MCF 10A (cell line): ENCODE measurements around the gene SMAD6. TPM values are rescaled to one million over a fixed set of nuclear protein-coding genes. Genes with fewer than 3 reads are reported as not detected.

Experiments
- BruUV-seq: library from RNA; stranded (reverse); fragments of 400-500 nt; replicated peaks from 2 replicates; lab custom pipeline; 2021; lab: Mats Ljungman, UMichigan
- CTCF ChIA-PET: fragments of 300-600 bp; sonication (Branson Sonifier 250); formaldehyde crosslinking; extraction: SDS; loops from one replicate; lab custom pipeline; 2021; ENCODE audit warnings: antibody characterized with exemption, inconsistent platforms; lab: Yijun Ruan, JAX
- POLR2A ChIA-PET: fragments of 300-600, 350-650 bp; sonication (Branson Sonifier 250); formaldehyde crosslinking; extraction: SDS; loops from one replicate; lab custom pipeline; 2020; ENCODE audit warnings: antibody characterized with exemption, inconsistent platforms; lab: Yijun Ruan, JAX
- DNase-seq: peaks from one replicate; pipeline ENCODE4 v3.0.0-alpha.2; 2018; ENCODE audit not compliant: unreplicated experiment
- H3K27ac Mint-ChIP-seq: one replicate; pipeline ENCODE4 v1.8.0; 2022; ENCODE audit warnings: mild to moderate bottlenecking, low read depth, mixed read lengths; ENCODE audit not compliant: unreplicated experiment
- H3K27me3 Mint-ChIP-seq: one replicate; pipeline ENCODE4 v1.8.0; 2022; ENCODE audit warnings: mixed read lengths; ENCODE audit not compliant: insufficient read depth, unreplicated experiment
- H3K36me3 Mint-ChIP-seq: one replicate; pipeline ENCODE4 v1.8.0; 2022; ENCODE audit warnings: mild to moderate bottlenecking, moderate library complexity, mixed read lengths; ENCODE audit not compliant: insufficient read depth, unreplicated experiment
- H3K4me1 Mint-ChIP-seq: one replicate; pipeline ENCODE4 v1.8.0; 2022; ENCODE audit warnings: mixed read lengths; ENCODE audit not compliant: insufficient read depth, unreplicated experiment
- H3K4me3 Mint-ChIP-seq: one replicate; pipeline ENCODE4 v1.8.0; 2022; ENCODE audit warnings: mild to moderate bottlenecking, moderate library complexity, mixed read lengths; ENCODE audit not compliant: unreplicated experiment
- H3K9me3 Mint-ChIP-seq: one replicate; pipeline ENCODE4 v1.8.0; 2022; ENCODE audit warnings: mixed read lengths; ENCODE audit not compliant: unreplicated experiment
- CTCF ChIP-seq: fragments of 200-600 bp; IDR thresholded peaks from one replicate; pipeline ENCODE4 v1.8.0; 2022; ENCODE audit warnings: antibody characterized with exemption, mild to moderate bottlenecking; ENCODE audit not compliant: unreplicated experiment
- intact Hi-C: fragments of 100-400 bp; cut with micrococcal nuclease; formaldehyde crosslinking; loops from 2 replicates; pipeline ENCODE4 v1.14.1; 2022
- total RNA-seq: library from RNA; stranded (reverse); gene quantifications from 2 replicates; pipeline ENCODE4 v1.2.3, GENCODE V29; 2022

The SMAD6 gene
- total RNA-seq, 1 experiment from 2014 or later = not detected

GRCh38 chr15:66749841-66750575 lies 48.0 kb downstream of the SMAD6 start:
- H3K4me1 Mint-ChIP-seq = peaks cover 10% of the 10 kb centered on the region
- H3K36me3 Mint-ChIP-seq = no peaks in the 10 kb centered on the region
- intact Hi-C loops = no loop called here
- ChIA-PET POLR2A (no interaction called here), CTCF (interaction anchor here (0.6 kb wide), 1 partner anchor 202 kb away, joined by 4 read pairs; no protein-coding TSS in a partner anchor)
- DNase-seq = no peak
- H3K27ac Mint-ChIP-seq = no peak overlapping the region
- TF ChIP-seq CTCF = no peak
- no peaks in the 10 kb centered on the region for H3K27me3 Mint-ChIP-seq
- H3K4me3 Mint-ChIP-seq = no peak overlapping the region
- BruUV-seq = no TSS peak
- H3K9me3 Mint-ChIP-seq = peaks cover 11% of the 10 kb centered on the region

GRCh38 chr15:66750609-66751008 lies 48.6 kb downstream of the SMAD6 start:
- no peak for DNase-seq
- intact Hi-C loops = no loop called here
- BruUV-seq = no TSS peak
- Mint-ChIP-seq H3K4me1 (peaks cover 10% of the 10 kb centered on the region), H3K27me3 (no peaks in the 10 kb centered on the region), H3K4me3 (no peak overlapping the region), H3K9me3 (peaks cover 15% of the 10 kb centered on the region), H3K36me3 (no peaks in the 10 kb centered on the region), H3K27ac (no peak overlapping the region)
- ChIA-PET CTCF (no interaction called here), POLR2A (no interaction called here)
- TF ChIP-seq CTCF = no peak

GRCh38 chr15:66751579-66751978 lies 49.5 kb downstream of the SMAD6 start:
- intact Hi-C loops = no loop called here
- Mint-ChIP-seq H3K4me3 (no peak overlapping the region), H3K9me3 (peaks cover 15% of the 10 kb centered on the region), H3K27me3 (no peaks in the 10 kb centered on the region), H3K4me1 (peaks cover 10% of the 10 kb centered on the region), H3K36me3 (no peaks in the 10 kb centered on the region), H3K27ac (no peak overlapping the region)
- no peak for DNase-seq
- ChIA-PET POLR2A (no interaction called here), CTCF (interaction anchor here (0.6 kb wide), 1 partner anchor 152 kb away, joined by 3 read pairs; no protein-coding TSS in a partner anchor)
- TF ChIP-seq CTCF = no peak
- BruUV-seq = no TSS peak

- Mint-ChIP-seq H3K36me3 (no peaks in the 10 kb centered on the region), H3K4me1 (peaks cover 10% of the 10 kb centered on the region), H3K27ac (no peak overlapping the region), H3K9me3 (peaks cover 15% of the 10 kb centered on the region), H3K27me3 (no peaks in the 10 kb centered on the region), H3K4me3 (no peak overlapping the region)
- CTCF ChIA-PET = interaction anchor here (0.6 kb wide), 1 partner anchor 117 kb away, joined by 3 read pairs; no protein-coding TSS in a partner anchor
- DNase-seq = no peak
- POLR2A ChIA-PET = no interaction called here
- no TSS peak for BruUV-seq
- intact Hi-C loops = no loop called here
- no peak for TF ChIP-seq CTCF
Observed at GRCh38 chr15:66752078-66752477, 50.0 kb downstream of the SMAD6 start.
